Measurements from ENCODE around the gene C1QL3. TPM values are rescaled to one million over a fixed set of nuclear protein-coding genes. Genes with fewer than 3 reads are reported as not detected.
A peak's percentile ranks its signal among the peaks of the same experiment; 100 is the strongest.

C1QL3 gene
- not detected for polyA plus RNA-seq (2013, experiment 1 of 2; ENCODE audit: insufficient read length)
- polyA plus RNA-seq (2013, experiment 2 of 2; ENCODE audit: insufficient read length), result not detected

DNA sequence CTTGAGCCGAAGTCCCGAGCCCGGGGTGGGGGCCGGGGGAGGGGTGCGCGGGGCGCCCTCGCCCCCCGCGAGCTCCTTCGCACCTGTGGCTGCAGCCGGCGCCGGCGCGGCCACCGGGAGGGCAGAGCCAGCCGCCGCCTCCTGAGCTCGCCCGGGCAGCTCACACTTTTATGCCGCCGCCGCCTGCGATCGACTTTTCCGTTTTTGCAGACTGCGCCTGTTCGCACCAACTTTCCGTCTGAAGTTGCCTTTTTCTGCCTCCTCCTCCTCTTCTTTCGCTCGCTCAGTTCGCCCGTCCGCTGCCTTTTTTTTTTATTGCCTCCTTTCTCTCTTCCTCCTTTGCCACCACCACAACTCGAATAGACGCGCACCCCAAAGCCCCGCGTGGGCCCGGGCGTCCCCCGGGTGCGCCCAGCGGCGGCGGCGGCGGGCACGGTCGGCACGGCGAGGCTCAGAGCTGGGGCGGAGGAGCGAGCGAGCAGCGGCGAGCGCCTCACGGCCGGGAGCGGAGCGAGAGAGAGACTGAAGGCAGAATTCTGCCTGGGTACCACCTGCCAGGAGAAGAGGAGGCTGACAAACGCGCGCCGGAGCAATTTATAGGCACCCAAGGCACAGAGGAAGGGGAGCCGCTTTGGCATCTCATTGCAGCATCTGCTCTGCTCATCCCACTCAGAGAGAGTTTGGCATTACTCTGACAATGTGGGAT, at the start of gene C1QL3:
C1QL3 (minus strand) TSS at position 569 of the 706 bp plus-strand sequence. CDS start 814 bp downstream, outside the sequence.
- DNase-seq, result peak; percentile 28

GRCh38 chr10:16570731-16571130, 49.1 kb upstream of the C1QL3 start:
- no peak for DNase-seq

DNA sequence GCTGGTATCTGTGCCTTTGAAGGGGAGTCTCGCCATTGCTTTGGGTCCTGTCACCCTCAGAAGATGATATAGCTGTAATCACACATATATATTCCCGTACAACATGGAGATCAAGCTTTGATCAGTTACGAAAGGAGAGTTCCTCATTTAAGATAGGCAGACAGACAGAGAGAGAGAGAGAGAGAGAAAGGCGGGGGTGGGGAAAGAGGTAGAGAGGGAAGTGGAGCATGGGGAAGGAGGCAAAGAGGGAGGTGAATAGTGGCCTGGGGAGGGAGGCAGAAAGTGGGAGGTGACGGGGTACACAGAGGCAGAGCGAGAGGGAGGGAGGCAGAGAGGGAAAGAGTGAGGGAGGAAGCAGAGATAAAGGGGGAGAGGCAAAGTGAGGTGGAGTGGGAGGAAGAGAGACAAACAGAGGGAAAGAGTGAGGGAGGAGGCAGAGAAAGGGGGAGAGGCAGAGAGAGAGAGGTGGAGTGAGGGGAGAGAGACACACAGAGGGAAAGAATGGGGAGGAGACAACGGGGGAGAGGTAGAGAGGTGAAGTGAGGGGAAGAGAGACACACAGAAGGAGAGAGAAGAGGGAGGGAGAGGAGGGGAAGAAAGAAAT, 44.6 kb upstream of the C1QL3 start:
- no peak for DNase-seq

- no peak for DNase-seq
Measured at GRCh38 chr10:16565604-16566003, 43.9 kb upstream of the C1QL3 start.

DNA sequence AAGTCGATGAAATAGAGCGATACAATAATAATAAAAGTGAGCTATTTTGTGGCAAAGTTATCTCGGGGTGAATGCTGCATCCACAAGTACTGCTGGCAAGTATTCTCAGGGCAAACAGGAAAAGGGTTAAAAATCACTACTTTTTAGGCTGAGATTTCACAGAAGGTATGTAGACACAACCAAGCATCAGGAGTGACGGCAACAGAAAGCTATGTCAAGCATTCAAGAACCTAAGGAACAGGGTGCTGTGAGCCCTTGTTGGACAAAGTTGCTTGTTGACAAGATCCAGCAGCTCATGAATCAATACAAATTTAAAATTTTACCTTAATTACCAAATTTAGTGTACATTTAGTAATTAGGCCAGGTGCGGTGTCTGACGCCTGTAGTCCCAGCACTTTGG, 41.2 kb upstream of the C1QL3 start:
- DNase-seq, result peak; percentile 8

GRCh38 chr10:16559236-16559773, 37.6 kb upstream of the C1QL3 start:
- DNase-seq, result no peak

- no peak for DNase-seq
Measured at GRCh38 chr10:16547973-16548372, 26.3 kb upstream of the C1QL3 start.

DNA sequence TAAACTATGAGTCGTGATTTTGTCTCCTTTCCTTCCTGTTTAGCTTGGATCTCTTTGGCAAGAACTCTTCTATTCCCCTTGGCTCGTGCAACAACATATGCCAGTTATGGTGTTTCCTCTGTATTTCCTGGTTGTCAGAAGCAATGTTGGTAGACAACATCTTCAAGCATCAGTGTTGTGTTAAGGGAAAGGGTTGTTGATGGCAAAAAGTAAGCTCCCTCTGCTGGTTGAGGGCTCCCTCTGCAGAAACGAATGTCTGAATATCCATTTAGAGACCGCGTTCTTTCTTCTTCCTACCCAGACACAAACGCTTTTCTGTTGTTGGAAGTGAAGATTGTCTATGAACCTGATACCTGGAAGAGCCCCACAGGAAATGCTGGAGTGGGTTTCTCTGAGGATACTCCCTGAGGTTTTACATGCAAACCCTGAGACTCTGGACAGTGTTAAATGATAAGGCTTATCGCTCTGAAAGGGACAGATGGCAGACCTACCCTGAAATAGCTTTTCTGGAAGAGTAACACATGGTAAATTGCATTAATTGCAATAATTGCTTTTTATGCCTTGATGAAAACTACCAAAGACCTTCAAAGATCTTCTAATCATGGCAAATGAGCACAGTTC, 23.5 kb upstream of the C1QL3 start:
- peak; percentile 36 for DNase-seq

GRCh38 chr10:16544591-16544990, 22.9 kb upstream of the C1QL3 start:
- DNase-seq, result no peak

DNA sequence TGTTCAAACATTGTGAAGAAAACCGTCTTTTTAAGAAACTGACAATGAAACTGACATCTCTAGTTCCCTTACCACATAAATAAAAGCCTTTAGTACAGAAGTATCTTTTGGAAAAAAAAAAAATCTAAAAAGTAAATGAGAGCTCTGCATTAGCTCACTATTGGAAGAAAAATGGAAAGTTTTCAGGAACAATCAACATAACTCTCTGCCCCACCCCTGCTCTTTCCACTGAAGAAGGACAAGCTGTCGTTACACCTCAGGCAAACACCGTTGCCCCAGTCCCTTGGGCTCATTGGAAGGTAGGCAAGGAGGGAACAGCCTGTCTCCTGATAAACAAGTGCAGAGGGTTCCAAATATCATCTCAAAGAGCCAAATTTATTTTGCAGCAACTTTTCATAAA, 22.4 kb upstream of the C1QL3 start:
- DNase-seq, result no peak

DNA sequence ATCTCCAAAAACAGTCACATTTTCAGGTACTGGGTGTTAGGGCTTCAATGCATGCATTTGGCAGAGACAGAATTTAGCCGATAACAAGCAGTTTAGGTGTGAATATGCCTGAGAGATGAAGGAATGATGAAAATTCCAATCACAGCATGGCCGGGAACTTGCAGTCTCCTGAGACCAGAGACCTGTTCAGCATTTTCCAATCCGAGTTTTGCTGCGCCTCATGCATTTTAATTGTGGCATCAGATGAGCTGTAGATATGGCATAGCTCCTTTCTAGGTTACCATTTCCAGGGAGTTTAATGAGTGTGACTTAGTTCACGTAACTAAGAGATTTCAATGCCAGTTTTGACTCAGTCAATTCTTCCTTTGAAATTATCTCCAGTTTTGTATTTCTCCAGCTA, 14.5 kb upstream of the C1QL3 start:
- DNase-seq, result no peak

DNA sequence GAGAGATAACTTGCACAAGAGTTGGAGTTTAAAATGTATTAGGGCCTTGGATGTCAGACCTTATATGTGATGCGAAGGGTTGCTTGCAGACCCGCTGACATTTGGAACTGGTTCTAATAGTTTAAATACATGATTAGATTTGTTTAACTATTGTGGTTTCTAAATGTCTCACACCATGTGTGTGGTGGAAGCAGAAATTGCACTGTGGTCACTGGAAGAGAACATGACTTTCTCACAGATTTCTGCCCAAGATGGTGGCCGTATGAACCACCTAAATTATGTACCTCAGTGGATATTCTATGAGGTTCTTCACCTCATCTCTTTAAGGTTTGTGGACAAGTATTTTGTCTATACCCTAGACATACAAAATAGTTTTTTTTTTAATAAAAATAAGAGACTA, 8.2 kb upstream of the C1QL3 start:
- DNase-seq, result no peak

DNA sequence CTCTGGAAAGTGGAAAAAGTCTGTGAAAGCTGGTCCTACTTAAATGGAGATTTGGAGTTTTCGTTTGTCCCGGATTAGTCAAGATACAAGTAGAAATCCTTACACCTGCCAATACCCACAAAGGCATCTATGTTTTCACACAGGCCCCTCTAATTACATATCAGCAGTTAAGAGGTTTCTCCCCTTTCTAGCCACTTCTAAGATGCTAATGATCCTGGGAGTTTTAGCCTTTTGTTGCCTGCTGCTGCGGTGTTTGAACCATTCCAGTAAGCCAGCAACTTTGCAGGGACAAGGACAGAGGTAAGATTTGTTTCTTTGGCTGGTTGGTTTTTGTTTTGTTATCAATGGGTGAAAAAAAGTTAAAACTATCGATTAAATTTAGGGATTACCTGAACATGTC, 5.8 kb upstream of the C1QL3 start:
- DNase-seq, result no peak

GRCh38 chr10:16520900-16521299, 779 bp downstream of the C1QL3 start:
- peak; percentile 22 for DNase-seq

DNA sequence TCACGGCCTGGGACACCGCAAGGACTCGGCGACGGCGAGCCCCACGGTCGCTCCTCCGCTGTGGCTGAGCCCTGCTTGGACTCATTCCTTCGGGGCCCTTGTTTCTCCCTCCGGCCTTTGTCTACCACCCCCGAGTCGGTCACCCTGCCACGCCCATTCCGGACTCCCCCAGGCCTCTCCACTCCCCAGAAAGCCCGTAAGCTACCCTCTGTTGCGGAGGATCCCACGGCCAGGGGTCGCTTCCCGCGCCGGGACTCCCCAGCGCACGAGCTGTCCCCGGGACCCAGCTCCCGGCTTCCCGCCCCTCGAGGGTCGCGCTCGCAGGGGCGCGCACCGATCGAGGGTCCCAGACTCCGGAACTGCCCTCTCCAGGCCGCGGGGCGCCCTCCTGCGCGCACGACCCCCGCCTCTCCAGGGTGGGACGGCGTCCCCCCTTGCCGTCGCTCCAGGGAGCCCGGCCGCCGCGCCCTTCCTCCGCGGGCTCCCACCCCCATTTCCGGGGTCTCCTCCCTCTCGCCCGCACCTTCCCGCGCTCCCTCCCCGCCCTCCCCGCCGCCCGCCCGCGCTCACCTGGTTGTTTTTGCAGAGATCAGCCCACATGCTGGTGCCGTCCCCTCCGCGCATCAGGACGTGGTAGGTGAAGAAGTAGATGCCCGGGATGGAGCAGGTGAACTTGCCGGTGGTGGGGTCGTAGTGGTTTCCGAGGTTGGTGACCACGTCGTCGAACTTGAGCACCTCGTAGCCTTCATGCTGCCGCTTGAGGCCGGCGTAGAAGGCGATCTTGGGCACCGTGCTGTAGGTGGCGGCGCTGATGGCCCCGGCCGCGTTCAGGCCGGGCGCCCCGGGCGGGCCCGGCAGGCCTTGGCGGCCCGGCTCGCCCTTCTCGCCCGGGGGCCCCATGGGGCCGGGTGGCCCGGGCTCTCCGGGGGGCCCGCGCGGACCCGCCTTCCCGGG, 1.5 kb downstream of the C1QL3 start:
- no peak for DNase-seq

- no peak for DNase-seq
Measured at GRCh38 chr10:16519250-16519907, 2.3 kb downstream of the C1QL3 start.

DNA sequence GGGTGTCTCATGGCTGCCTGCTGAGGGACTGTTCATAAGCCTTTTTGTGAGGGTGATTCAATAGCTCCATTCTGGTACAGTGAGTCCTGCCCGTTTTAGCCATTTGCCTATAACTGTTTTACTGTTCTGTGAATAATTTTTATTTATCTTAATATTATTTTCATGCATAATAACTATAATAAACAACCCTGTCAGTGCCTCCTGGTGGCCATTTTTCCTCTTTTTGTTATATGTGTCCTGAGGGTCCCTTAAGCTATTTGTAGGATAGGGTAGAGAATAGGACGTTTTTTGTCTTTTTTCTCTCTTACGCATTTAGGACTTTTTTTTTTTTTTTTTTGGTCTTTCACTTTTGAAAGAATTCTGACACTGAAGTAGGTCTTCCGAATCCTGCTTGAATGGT, 2.9 kb downstream of the C1QL3 start:
- DNase-seq, result no peak

GRCh38 chr10:16510843-16511242, 10.8 kb downstream of the C1QL3 start:
- DNase-seq, result no peak

DNA sequence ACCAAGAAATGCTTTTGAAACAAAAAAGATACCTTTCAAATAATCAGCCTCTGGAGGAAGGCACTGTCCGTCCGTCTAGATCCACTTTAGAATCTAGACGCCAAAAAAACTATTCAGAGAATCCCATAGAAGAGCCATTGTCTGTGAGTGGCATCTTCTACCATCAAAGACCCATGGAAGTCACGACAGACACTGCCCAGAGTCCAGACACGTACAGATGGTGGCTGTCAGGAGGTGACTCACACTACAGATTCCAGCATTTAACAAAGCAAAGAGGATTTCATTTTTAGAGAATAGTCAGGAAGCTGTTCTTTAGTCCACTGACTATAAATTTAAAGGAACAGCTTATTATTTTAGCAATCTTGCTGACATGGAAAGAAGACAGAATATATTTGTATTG, 11.7 kb downstream of the C1QL3 start:
- DNase-seq, result peak; percentile 70

DNA sequence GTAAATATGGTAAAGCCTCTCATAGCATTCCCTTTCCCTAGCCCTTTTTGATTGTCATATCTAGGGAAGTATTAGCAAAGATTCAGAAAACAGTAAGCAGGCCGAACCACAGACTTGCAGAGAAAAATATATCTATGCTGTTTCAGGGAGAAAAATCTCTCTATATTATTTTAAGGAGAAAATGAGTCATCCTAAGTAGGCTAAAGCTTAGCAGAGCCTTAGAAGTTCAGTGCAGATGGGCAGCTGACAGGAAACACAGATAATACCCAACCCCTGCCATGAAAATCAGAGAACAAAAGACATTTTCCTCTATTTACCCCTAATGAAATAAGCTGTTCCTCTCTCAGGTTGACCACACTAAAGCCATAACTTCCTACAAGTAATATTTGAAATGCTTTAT, 16.5 kb downstream of the C1QL3 start:
- peak; percentile 42 for DNase-seq

- peak; percentile 24 for DNase-seq
Measured at GRCh38 chr10:16497911-16498310, 23.8 kb downstream of the C1QL3 start.

Data from fibroblast of skin of back (primary cell).